SK-MEL-5 (cell line): ENCODE measurements around the gene COX20. TPM values are rescaled to one million over a fixed set of nuclear protein-coding genes. Genes with fewer than 3 reads are reported as not detected.
"Not testable (repeated sequence)": the region's sequence is repeated elsewhere in the genome, so short reads cannot be mapped to it uniquely, and the experiment has no call there.

Experiments used
- DNase-seq: peaks from one replicate; pipeline ENCODE4 v3.0.0-alpha.2; 2016; ENCODE audit warnings: low read depth, low spot score
- in situ Hi-C: cut with HindIII; loops from 2 replicates; pipeline ENCODE4 v1.10.0; 2016; ENCODE audit warnings: low sequenced_read_pairs, high pct_unique_total_duplicates, low pct_unique_long_range_greater_than_20kb
- total RNA-seq: library from RNA; depleted of rRNA; stranded (reverse); fragments of >200 nt; shearing (Covaris generic); gene quantifications from 2 replicates; pipeline ENCODE4 v1.2.3, GENCODE V29; 2014

Gene COX20
- total RNA-seq, 1 experiment from 2014 or later = 35.0 TPM

DNA sequence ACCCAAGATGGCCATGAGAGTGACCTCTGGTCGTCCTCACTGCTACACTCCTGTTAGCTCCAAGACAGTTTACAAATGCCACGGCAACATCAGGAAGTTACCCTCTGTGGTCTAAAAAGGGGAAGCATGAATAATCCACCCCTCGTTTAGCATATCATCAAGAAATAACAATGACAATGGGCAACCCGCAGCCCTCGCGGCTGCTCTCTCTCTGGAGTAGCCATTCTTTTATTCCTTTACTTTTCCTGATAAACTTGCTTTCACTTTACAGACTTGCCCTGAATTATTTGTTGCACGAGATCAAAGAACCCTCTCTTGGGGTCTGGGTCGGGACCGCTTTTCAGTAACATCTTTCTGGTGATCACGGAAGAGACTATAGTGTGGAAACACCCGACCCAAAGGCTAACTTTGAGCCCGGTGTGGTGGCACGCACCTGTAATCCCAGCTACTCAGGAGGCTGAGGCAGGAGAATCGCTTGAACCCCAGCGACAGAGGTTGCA is 19.8 kb upstream of the COX20 start:
- DNase-seq = no peak
- in situ Hi-C loops = no loop called here

DNA sequence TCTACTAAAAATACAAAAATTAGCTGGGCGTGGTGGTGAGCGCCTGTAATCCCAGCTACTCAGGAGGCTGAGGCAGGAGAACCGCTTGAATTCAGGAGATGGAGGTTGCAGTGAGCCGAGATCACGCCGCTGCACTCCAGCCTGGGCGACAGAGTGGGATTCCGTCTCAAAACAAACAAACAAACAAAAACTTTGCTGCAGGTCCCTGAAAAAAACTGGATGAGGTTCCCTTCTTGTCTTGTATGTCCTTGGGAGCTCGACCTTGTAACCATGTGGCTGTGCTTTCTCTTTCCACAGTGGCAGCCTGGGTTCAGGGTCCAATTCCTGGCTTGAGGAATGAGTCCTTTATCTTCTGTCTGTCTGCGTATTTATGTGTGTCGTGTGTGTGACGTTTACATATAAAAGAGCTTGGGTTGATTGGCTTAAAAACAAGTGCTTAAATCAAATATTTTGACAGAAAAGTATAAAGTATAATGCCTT is 18.0 kb upstream of the COX20 start:
- DNase-seq = no peak
- in situ Hi-C loops = no loop called here

DNA sequence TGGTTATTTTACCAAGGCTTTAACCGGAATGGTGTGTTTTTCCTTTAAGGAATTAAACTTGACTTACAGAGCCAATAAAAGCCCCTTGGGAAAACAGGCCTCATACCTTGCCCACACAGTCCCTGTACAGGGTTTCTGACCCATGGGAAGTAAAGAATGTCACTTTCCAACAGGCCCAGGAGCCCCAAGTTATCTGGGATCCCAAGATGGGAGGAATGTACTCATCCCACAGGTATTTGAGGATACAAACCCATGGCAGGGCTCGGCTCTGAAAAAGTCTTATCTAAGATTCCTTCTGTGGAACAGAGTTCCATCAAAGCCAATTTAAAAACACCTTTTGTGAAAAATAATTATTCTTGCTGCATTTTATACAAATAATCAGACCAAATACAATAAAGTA is 15.3 kb upstream of the COX20 start:
- DNase-seq = no peak
- in situ Hi-C loops = no loop called here

DNA sequence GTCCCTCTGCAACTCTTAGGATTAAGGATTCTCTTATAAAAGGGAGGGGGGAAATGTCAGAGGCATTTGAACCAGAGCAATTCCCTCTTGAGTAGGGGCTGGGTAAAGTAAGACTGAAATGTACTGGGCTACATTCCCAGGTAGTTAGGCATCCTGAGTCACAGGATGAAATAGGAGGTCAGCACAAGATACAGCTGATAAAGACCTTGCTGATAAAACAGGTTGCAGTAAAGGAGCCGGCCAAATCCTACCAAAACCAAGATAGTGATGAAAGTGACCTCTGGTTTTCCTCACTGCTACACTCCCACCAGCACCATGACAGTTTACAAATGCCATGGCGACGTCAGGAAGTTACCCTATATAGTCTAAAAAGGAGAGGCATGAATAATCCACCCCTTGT is 14.3 kb upstream of the COX20 start:
- DNase-seq = no peak

DNA sequence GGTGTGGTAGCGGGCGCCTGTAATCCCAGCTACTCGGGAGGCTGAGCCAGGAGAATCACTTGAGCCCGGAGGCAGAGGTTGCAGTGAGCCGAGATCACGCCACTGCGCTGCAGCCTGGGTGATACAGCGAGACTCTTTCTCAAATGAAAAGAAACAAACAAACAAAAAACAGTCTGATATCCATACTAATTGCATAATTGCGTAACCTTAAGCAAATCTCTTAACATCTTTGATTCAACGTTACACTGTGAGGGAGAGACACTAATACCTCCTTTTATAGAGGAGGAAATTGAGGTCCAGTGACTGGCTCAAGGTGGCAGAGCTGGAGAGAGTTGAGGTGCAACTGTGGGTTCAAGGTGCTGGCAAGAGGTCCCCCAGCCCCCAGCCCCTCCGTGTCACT is 12.6 kb upstream of the COX20 start:
- in situ Hi-C loops = no loop called here

More for the DNA sequence above, 14.3 kb upstream of the COX20 start:
- in situ Hi-C loops = no loop called here

DNA sequence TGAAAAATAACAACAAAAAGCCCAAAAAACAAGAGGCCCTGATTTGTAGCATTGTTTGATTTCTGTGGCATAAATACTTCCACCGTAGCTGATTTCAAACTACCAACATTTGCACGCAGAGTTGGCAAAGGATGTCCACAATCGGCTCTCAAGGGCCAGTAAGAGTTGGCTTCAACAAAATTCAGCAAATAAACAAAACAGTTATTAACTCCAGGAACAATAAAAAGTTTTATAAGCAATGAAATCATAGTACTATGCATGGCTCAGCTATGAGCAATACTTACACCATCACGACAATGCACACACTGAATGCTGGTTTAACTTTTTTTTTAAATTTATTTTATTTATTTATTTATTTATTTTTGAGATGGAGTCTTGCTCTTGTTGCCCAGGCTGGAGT is 8.7 kb upstream of the COX20 start:
- in situ Hi-C loops = loop anchor here (25.0 kb wide), 1 partner anchor 211 kb away; no protein-coding TSS in a partner anchor
- no peak for DNase-seq

More for the DNA sequence above, 12.6 kb upstream of the COX20 start:
- no peak for DNase-seq

DNA sequence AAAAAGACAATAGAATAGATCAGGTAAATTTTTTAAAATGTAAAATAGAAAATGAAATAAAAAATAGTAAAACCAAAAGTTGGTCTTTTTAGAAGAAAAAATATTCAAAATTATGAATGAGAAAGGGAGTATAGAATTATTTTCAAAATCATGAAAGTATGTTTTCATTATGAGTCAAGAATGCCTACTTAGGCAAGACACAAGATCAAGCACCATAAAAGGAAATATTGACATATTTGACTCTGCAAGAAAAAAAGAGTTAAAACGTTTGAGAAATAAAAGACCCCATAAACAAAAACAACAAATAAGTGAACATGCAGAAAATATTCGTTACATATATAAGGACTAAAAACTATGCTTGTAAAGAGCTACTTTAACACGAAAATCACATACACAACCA is 4.8 kb upstream of the COX20 start:
- in situ Hi-C loops = loop anchor here (25.0 kb wide), 1 partner anchor 207 kb away; no protein-coding TSS in a partner anchor
- no peak for DNase-seq

DNA sequence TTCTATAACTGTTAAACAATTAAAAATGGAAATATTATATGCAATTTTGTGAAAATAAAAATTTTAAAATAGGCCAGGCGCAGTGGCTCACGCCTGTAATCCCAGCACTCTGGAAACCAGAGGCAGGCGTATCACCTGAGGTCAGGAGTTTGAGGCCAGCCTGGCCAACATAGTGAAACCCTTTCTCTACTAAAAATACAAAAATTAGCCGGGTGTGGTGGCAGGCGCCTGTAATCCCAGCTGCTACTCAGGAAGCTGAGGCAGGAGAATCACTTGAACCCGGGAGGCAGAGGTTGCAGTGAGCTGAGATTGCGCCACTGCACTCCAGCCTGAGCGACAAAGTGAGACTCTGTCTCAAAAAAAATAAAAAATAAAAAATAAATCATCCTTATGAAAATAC is 2.2 kb upstream of the COX20 start:
- in situ Hi-C loops = loop anchor here (25.0 kb wide), 1 partner anchor 204 kb away; no protein-coding TSS in a partner anchor
- DNase-seq = not testable (repeated sequence)

DNA sequence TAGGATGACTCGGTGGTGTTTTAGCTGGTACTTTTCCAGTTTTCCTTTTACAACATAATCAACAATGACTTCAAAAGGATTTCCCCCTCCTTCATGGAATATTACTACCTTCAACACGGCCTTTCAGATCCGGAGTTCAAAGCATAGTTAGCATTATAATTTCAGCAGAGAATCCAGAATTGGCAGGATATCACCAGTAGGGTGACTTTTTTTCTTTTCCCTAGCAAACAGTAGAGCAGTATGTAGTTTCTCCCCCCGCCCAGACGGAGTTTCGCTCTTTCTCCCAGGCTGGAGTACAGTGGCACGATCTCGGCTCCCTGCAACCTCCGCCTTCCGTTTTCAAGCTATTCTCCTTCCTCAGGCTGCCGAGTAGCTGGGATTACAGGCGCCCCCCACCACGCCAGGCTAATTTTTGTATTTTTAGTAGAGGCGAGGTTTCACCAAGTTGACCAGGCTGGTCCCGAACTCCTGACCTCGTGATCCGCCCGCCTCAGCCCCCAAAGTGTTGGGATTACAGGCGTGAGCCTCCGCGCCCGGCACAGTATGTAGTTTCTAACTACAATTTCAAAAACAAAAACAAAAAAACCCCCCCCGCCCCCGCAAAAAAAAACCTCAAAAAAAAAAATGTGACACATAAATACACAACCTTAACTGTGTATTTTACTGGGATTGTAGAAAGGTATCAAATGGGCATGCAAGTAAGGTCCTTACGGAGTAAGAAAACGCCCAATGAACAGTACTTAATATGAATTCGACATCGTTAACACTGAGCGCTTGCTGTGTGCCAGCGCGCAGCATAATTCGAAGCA is 1.5 kb upstream of the COX20 start:
- DNase-seq = peak; percentile 83
- in situ Hi-C loops = loop anchor here (25.0 kb wide), 1 partner anchor 203 kb away; no protein-coding TSS in a partner anchor

DNA sequence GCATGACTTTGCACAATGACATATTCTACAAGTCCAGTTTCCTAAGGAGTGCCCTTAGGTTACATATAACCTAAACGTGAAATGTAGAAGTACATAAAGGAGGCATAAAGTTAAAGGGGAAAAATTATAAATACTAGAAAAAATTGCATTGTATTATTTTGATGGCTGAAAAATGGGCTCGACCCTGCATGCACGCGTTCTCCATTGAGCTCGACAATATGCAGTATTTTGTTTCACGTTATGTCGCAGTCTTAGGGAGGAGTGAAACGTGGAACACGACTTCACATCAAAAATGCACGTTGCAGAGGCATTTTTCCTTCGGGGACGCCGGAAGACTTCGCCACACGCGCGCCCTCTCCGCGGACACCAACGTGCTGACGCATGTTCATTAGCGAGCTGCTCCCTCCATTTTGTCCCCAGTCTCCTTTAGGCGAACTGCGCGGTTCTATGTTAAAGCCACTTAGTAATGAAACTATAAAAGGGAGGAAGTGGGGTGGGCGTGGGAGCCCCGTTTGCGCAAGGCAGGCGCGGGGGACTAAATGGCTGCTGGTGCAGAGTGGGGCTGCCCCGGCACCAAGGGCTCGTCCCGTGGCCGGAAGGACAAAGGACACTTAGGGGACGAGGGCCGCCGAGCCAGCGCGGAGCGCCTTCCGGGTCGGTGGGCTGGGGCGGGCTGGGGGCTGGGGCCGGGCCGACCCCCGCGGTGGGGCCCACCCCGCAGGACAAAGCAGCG is 749 bp upstream of the COX20 start:
- in situ Hi-C loops = loop anchor here (25.0 kb wide), 1 partner anchor 203 kb away; no protein-coding TSS in a partner anchor
- peak; percentile 94 for DNase-seq

DNA sequence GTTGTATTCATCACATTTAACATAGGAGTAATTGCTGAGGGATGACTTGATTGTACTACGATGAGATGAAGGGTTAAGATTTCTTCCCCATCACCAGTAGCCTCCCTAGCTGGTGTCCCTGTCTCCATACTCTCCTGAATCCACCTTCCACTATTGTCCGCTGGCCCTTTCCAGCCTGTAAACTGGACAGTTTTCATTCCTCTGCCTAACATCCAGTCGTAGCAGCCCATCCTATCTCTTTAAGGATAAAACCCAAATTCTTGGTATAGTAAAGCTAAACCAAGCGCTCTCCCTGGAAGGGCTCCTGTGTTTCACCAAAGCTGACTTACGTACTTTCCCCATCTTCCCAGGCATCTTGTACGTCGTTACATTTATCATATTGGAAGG is 670 bp downstream of the COX20 start:
- DNase-seq = peak; percentile 27
- in situ Hi-C loops = loop anchor here (25.0 kb wide), 1 partner anchor 201 kb away; no protein-coding TSS in a partner anchor

DNA sequence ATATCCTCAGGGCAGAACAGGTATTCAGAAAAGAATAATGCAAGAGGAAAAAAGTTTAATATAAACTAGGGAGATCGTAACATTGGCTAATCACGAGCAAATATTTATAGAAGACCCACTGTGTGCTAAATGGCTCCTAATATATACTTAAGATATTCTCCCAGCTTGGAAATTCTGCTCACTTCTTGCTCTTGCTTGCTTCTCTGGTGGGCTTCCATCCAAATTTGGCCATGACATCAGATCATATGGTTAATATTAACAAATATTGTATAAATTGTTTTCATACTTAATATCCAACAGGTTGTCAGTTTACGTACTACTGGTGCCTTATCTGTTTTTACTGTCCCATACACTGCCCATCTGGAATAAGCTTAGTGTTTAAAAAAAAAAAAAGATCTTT is 1.1 kb downstream of the COX20 start:
- in situ Hi-C loops = loop anchor here (25.0 kb wide), 1 partner anchor 201 kb away; no protein-coding TSS in a partner anchor
- DNase-seq = no peak

DNA sequence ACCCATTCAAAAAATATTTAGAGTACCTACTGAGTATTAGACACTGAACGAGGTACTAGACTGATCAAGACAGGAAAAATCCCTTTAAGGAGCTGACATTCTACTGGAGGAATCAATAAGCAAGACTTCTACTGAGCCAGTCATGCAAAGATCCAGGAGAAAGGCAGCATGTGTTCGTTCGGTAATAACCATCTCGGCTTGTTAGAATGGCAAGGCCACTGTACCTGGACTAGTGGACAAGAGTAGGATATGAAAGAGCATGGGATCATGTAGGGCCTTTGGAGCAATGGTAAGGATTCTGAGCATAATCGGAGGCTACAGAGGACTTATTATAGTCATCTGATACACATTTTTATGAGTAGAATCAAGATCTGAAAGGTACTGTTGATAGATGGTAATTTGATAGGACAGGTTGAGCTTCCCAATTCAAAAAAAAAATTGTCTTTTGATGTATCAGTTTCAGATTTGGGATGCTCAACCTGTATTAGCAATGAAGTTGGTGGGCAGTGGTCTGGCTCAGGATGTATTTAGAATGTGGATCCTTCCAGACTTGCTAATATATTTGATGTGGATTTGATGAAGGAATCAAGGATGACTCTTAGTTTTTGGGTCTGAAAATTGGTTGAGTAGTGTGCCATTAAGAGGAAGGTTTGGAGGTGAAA is 2.3 kb downstream of the COX20 start:
- in situ Hi-C loops = loop anchor here (25.0 kb wide), 1 partner anchor 200 kb away; no protein-coding TSS in a partner anchor
- peak; percentile 36 for DNase-seq

DNA sequence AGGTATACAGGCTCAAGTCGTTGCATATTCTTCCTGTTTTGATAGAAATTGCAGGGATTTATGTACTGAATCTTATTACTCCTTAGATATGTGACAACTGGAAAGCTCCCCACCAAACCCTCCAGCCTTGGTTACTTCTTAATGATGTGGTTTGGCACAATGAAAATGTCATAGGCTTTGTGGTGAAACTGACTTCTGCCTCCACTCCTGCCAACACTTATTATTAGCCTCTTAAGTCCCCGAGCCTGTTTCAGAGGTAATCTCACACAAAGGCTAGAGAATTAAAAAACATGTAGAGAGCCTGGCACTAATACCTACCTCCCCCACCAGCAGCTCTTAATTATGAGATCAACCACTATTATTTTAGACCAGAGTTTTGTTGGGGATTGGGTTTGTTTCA is 4.2 kb downstream of the COX20 start:
- in situ Hi-C loops = loop anchor here (25.0 kb wide), 1 partner anchor 198 kb away; no protein-coding TSS in a partner anchor
- no peak for DNase-seq

DNA sequence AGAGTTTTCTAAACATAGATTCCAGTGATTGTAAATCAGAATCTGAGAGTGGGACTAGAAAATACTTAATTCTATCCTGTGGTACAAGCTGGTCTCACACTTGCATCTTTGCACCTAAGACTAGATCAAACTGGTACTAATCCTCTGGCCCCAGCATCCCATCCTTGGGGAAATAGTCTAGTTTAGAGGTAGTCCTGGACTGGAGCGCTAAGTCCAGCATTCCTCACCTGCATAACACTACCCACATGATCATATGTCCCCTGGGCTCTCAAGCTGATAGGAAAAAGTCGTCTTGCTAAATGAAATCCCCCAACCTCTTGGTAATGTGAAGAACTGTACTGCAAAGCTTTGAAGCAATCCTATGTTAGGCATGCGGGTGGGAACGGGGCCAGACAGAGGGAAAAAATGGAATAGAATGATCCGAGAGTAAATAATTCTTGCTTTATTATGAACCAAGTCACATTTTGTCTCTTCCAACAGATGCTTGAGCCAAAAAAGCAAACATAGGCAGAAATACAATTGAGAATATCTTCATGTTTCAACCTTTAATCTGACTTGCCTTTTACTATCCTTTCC is 4.8 kb downstream of the COX20 start:
- in situ Hi-C loops = loop anchor here (25.0 kb wide), 1 partner anchor 197 kb away; no protein-coding TSS in a partner anchor
- no peak for DNase-seq

DNA sequence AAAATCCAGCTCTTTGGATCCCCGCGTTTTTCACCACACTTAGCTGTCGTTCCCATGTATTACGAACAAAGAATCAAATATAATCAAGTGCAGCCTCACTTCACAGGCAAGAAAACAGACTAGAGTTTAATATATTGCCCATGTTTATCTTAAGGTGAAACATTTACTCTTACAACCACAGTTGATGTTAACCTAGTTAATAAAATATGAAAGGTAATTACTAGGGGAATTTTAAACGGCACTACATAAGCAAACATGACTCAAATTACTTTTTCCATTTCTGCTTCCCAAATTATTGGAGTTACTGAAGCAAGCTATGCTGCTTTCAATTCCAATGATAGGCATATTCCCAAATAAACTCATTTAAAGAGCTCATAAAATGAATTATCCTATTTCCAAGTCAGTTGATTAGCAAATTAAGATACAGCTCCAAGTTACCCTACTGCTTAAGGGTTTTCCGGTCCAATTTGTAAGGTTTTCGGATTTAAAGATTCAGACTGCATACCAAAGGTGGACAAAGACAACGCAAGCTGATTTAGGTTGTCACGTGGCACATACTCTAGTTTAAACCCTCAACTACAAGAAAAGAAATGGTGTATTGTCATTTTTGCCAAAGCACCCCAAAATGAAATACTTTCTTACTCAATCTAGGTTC is 5.9 kb downstream of the COX20 start:
- in situ Hi-C loops = loop anchor here (25.0 kb wide), 1 partner anchor 196 kb away; no protein-coding TSS in a partner anchor
- DNase-seq = no peak
